BJ (cell line): Measurements from ENCODE around the gene UPK1A. TPM values are rescaled to one million over a fixed set of nuclear protein-coding genes. Genes with fewer than 3 reads are reported as not detected.
"Not testable (repeated sequence)": the region's sequence is repeated elsewhere in the genome, so short reads cannot be mapped to it uniquely, and the experiment has no call there.

ENCODE experiments used
- CTCF ChIA-PET: fragments of 350-600 bp; formaldehyde crosslinking; extraction: SDS; loops from one replicate; lab custom pipeline; 2021; ENCODE audit warnings: antibody characterized with exemption, inconsistent platforms; lab: Yijun Ruan, JAX
- POLR2A ChIA-PET: fragments of 300-600 bp; sonication (Branson Sonifier 250); formaldehyde crosslinking; extraction: SDS; loops from one replicate; lab custom pipeline; 2021; ENCODE audit warnings: antibody characterized with exemption; lab: Charles Lee
- DNase-seq: peaks from one replicate; pipeline ENCODE4 v3.0.0-alpha.2; 2011; ENCODE audit warnings: low read depth
- H3K27me3 ChIP-seq: 2 replicates; pipeline ENCODE4 v1.6.0; 2011; ENCODE audit warnings: low read length; ENCODE audit not compliant: control insufficient read depth, insufficient read depth
- H3K36me3 ChIP-seq: 2 replicates; pipeline ENCODE4 v1.5.1; 2011; ENCODE audit warnings: low read length; ENCODE audit not compliant: control insufficient read depth, insufficient read depth
- H3K4me3 ChIP-seq: 2 replicates; pipeline ENCODE4 v1.5.1; 2011; ENCODE audit warnings: low read depth, mild to moderate bottlenecking, control low read depth, low read length
- CTCF ChIP-seq: IDR thresholded peaks from 2 replicates; pipeline ENCODE4 v1.5.1; 2011; ENCODE audit warnings: low read depth, mild to moderate bottlenecking, control low read depth, inconsistent platforms, low read length, moderate library complexity; ENCODE audit not compliant: insufficient read depth
- polyA plus RNA-seq: library from polyadenylated mRNA; depleted of rRNA; stranded (reverse); fragments of >200 nt; gene quantifications from 2 replicates; pipeline ENCODE4 v1.2.3, GENCODE V29; 2011

UPK1A gene
- polyA plus RNA-seq, 1 experiment, result 0.39 TPM

DNA sequence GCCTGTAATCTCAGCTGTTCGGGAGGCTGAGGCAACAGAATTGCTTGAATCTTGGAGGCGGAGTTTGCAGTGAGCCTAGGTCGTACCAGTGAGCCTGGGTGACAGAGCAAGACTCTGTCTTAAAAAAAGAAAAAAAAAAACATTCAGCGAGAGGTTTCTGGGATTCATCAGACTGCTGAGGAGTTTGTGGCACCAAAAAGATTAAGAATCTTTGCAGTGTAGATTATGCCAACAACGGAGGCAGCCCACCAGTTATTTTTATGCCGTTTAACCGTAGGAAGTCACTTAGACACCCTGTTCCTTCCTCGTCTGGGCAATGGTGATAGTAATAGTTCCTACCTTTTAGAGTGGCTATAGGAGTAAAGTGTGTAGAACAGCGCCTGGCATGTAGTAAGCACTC, 15.7 kb upstream of the UPK1A start:
- Histone ChIP-seq H3K36me3 (peaks cover 11% of the 10 kb centered on the region), H3K4me3 (no peak overlapping the region), H3K27me3 (no peaks in the 10 kb centered on the region)
- DNase-seq, result no peak
- POLR2A ChIA-PET, result no interaction called here
- CTCF ChIA-PET, result no interaction called here
- no peak for TF ChIP-seq CTCF

DNA sequence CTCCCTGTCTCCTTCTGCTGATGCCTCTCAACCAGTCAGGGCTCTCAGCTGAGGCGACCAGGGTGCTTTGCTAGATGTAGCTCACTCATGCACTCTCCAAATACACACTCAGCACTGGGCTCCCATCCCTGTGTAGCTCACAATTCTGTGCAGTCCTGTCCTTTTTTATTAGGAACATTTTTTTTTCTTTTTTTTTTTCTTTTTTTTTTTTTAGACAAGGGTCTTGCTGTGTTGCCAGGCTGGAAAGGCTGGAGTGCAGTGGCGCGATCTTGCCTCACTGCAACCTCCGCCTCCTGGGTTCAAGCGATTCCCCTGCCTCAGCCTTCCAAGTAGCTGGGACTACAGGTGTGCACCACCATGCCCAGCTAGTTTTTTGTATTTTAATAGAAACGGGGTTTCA, 11.5 kb upstream of the UPK1A start:
- H3K4me3 ChIP-seq, DNase-seq, H3K27me3 ChIP-seq, POLR2A ChIA-PET: not testable (repeated sequence)
- H3K36me3 ChIP-seq, result peaks cover 16% of the 10 kb centered on the region
- CTCF ChIA-PET, result interaction anchor here (1.1 kb wide), 1 partner anchor 15 kb away, joined by 3 read pairs; no protein-coding TSS in a partner anchor

DNA sequence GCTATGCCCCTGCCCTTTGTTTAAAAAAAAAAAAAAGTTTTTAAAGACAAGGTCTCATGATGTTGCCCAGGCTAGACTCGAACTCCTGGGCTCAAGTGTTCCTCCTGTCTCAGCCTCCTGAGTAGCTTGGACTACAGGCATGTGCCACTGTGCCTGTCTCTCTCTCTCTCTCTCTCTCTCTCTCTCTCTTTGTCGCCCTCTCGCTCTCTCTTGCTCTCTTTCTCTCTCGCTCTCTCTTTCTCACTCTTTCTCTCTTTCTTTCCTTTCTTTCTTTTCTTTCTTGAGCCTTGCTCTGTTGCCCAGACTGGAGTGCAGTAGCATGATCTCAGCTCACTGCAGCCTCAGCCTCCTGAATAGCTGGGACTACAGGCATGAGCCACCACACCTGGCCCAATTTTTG, 10.7 kb upstream of the UPK1A start:
- no peak for TF ChIP-seq CTCF
- POLR2A ChIA-PET, result no interaction called here
- DNase-seq, result no peak
- CTCF ChIA-PET, result interaction anchor here (0.6 to 0.7 kb wide), 4 partner anchors 46 to 299 kb away, joined by 3 to 4 read pairs (median 4); no protein-coding TSS in a partner anchor
- no peaks in the 10 kb centered on the region for H3K27me3 ChIP-seq
- H3K4me3 ChIP-seq, result no peak overlapping the region
- H3K36me3 ChIP-seq, result peaks cover 16% of the 10 kb centered on the region

GRCh38 chr19:35656700-35657099, 9.6 kb upstream of the UPK1A start:
- POLR2A ChIA-PET, result no interaction called here
- no peak for DNase-seq
- no peak for TF ChIP-seq CTCF
- no peaks in the 10 kb centered on the region for H3K27me3 ChIP-seq
- CTCF ChIA-PET, result interaction anchor here (0.9 kb wide), 1 partner anchor 8 kb away, joined by 3 read pairs; no protein-coding TSS in a partner anchor
- H3K4me3 ChIP-seq, result no peak overlapping the region
- H3K36me3 ChIP-seq, result peaks cover 14% of the 10 kb centered on the region

- CTCF ChIA-PET, result interaction anchor here (0.6 to 1.2 kb wide), 2 partner anchors 37 to 172 kb away, joined by 5 read pairs; no protein-coding TSS in a partner anchor
- no peak for TF ChIP-seq CTCF
- Histone ChIP-seq H3K27me3 (no peaks in the 10 kb centered on the region), H3K36me3 (peaks cover 14% of the 10 kb centered on the region), H3K4me3 (no peak overlapping the region)
- DNase-seq, result no peak
- POLR2A ChIA-PET, result no interaction called here
These were observed 8.2 kb upstream of the UPK1A start for GRCh38 chr19:35657904-35658700.

DNA sequence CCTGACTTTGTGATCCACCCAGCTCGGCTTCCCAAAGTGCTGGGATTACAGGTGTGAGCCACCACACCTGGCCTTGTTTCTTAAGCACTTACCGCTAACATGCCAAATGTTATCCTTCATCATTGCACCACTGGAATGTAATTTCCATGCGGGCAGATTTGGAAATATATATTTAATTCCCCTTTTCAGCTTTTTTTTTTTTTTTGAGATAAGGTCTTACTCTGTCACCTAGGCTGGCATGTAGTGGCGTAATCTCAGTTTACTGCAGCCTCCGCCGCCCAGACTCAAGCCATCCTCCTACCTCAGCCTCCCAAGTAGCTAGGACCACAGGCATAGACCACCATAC, 4.3 kb upstream of the UPK1A start:
- POLR2A ChIA-PET, result no interaction called here
- Histone ChIP-seq H3K4me3 (no peak overlapping the region), H3K36me3 (peaks cover 8% of the 10 kb centered on the region)

More for the DNA sequence above, 4.3 kb upstream of the UPK1A start:
- no peaks in the 10 kb centered on the region for H3K27me3 ChIP-seq
- CTCF ChIA-PET, result no interaction called here
- no peak for TF ChIP-seq CTCF
- DNase-seq, result no peak
